ENCODE results near the gene FBXL13. TPM values are rescaled to one million over a fixed set of nuclear protein-coding genes. Genes with fewer than 3 reads are reported as not detected.

Gene FBXL13
- total RNA-seq, 2 experiments from 2014 or later: 1.6 to 2.0 TPM

DNA sequence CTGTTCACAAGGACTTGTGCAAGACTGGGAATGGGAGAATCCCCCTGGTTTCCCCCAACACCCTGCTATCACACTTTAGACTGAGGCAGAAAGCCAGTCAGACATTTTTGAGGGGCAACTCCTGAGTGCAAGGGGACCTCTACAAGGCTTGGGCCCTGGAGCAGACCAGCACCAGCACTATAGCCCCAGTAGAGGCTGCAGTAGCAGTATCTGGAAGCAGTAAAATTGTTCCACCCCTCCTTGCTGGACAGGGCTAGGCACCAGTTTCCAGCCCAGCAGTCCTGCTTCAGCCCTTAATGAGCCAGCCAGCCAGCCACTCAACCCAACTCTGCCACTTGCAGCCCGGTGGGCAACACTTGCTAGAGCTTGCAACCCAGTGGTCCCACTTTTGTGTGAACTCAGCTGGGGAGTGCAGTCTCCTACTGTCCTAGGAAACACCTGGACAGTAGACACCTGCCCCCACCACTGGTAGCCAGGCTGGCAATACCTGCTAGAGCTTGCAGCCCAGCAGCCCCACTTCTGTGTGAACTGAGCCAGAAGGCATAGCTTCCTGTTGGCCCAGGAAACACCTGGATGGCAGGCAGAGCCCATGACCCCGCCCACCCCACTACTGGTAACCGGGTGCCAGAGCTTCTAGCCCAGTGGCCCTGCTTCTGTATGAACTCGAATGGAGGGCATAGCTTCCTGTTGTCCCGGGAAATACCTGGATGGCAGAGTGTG lies 65.0 kb downstream of the FBXL13 start:
- H3K4me2 ChIP-seq (ENCODE audit: low read length): peak overlapping the region; percentile 45

DNA sequence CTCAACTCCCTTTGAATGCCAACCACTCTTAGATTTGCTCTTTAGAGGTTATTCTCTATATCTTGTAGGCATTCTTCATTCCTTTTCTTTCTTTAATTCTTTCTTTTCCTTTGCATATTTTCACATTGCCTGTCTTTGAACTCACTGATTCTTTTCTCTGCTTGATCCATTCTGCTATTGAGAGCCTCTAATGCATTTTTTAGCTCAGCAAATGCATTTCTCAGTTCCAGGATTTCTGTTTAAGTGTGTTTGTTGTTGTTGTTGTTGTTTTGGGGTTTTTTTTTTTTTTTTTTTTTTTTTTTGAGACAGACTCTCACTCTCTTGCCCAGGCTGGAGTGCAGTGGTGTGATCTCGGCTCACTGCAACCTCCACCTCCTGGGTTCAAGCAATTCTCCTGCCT lies 71.6 kb downstream of the FBXL13 start:
- ChIA-PET POLR2A (no interaction called here), CTCF (ENCODE audit: unreplicated experiment) (no interaction called here)
- H3K27ac ChIP-seq (ENCODE audit: low read depth, low read length, poor library complexity, severe bottlenecking): no peak overlapping the region
- no TSS peak for BruUV-seq (replicated peaks)
- no peak for DNase-seq (ENCODE audit: low spot score)
- H3K4me2 ChIP-seq (ENCODE audit: low read length): no peak overlapping the region
- H3K36me3 ChIP-seq (ENCODE audit: insufficient read depth, low read length): no peaks in the 10 kb centered on the region
- TF ChIP-seq, protein P1, sequence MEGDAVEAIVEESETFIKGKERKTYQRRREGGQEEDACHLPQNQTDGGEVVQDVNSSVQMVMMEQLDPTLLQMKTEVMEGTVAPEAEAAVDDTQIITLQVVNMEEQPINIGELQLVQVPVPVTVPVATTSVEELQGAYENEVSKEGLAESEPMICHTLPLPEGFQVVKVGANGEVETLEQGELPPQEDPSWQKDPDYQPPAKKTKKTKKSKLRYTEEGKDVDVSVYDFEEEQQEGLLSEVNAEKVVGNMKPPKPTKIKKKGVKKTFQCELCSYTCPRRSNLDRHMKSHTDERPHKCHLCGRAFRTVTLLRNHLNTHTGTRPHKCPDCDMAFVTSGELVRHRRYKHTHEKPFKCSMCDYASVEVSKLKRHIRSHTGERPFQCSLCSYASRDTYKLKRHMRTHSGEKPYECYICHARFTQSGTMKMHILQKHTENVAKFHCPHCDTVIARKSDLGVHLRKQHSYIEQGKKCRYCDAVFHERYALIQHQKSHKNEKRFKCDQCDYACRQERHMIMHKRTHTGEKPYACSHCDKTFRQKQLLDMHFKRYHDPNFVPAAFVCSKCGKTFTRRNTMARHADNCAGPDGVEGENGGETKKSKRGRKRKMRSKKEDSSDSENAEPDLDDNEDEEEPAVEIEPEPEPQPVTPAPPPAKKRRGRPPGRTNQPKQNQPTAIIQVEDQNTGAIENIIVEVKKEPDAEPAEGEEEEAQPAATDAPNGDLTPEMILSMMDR (conservative IDR thresholded peaks at IDR 0.05; ENCODE audit: low read length): no peak
- TF ChIP-seq EZH2phosphoT487 (IDR thresholded peaks at IDR 0.05; ENCODE audit: borderline replicate concordance, low read depth, low read length): no peak
- intact Hi-C loops (cut with micrococcal nuclease; ENCODE audit: unreplicated experiment): no loop called here
- H3K4me3 ChIP-seq (ENCODE audit: low read depth, low read length, poor library complexity, severe bottlenecking): no peak overlapping the region
- H2AFZ ChIP-seq (ENCODE audit: low read length): no peak overlapping the region
- no peaks in the 10 kb centered on the region for H3K9me2 ChIP-seq (ENCODE audit: insufficient read depth, low read length)
- H3K9me3 ChIP-seq (ENCODE audit: low read length): peaks cover 7% of the 10 kb centered on the region; the same call in 1 of the 2 replicates
- H3K4me1 ChIP-seq (ENCODE audit: insufficient read depth, low read length, poor library complexity, severe bottlenecking): no peaks in the 10 kb centered on the region
- H4K20me1 ChIP-seq (ENCODE audit: insufficient read depth, low read length): no peaks in the 10 kb centered on the region
- H3K79me2 ChIP-seq (ENCODE audit: insufficient read depth, low read depth, low read length): no peaks in the 10 kb centered on the region

More for the DNA sequence above, 65.0 kb downstream of the FBXL13 start:
- Histone ChIP-seq H3K9me2 (ENCODE audit: insufficient read depth, low read length) (no peaks in the 10 kb centered on the region), H3K36me3 (ENCODE audit: insufficient read depth, low read length) (no peaks in the 10 kb centered on the region), H3K4me3 (ENCODE audit: low read depth, low read length, poor library complexity, severe bottlenecking) (no peak overlapping the region), H2AFZ (ENCODE audit: low read length) (peak overlapping the region; percentile 48), H3K79me2 (ENCODE audit: insufficient read depth, low read depth, low read length) (no peaks in the 10 kb centered on the region), H3K27ac (ENCODE audit: low read depth, low read length, poor library complexity, severe bottlenecking) (no peak overlapping the region), H3K4me1 (ENCODE audit: insufficient read depth, low read length, poor library complexity, severe bottlenecking) (peaks cover 11% of the 10 kb centered on the region), H4K20me1 (ENCODE audit: insufficient read depth, low read length) (no peaks in the 10 kb centered on the region), H3K9me3 (ENCODE audit: low read length) (no peaks in the 10 kb centered on the region)
- ChIA-PET CTCF (ENCODE audit: unreplicated experiment) (no interaction called here), POLR2A (interaction anchor here (0.7 kb wide), 1 partner anchor 19 kb away, joined by 3 read pairs; no protein-coding TSS in a partner anchor)
- BruUV-seq (replicated peaks): no TSS peak
- TF ChIP-seq EZH2phosphoT487 (IDR thresholded peaks at IDR 0.05; ENCODE audit: borderline replicate concordance, low read depth, low read length): no peak
- TF ChIP-seq, protein P1 (conservative IDR thresholded peaks at IDR 0.05; ENCODE audit: low read length): no peak
- intact Hi-C loops (cut with micrococcal nuclease; ENCODE audit: unreplicated experiment): no loop called here
- peak; percentile 75 for DNase-seq (ENCODE audit: low spot score)

- TF ChIP-seq, protein P1 (conservative IDR thresholded peaks at IDR 0.05; ENCODE audit: low read length): no peak
- TF ChIP-seq EZH2phosphoT487 (IDR thresholded peaks at IDR 0.05; ENCODE audit: borderline replicate concordance, low read depth, low read length): no peak
- H3K36me3 ChIP-seq (ENCODE audit: insufficient read depth, low read length): no peaks in the 10 kb centered on the region
- H3K79me2 ChIP-seq (ENCODE audit: insufficient read depth, low read depth, low read length): no peaks in the 10 kb centered on the region
- intact Hi-C loops (cut with micrococcal nuclease; ENCODE audit: unreplicated experiment): no loop called here
- H3K4me3 ChIP-seq (ENCODE audit: low read depth, low read length, poor library complexity, severe bottlenecking): no peak overlapping the region
- no peak for DNase-seq (ENCODE audit: low spot score)
- POLR2A ChIA-PET: no interaction called here
- no peaks in the 10 kb centered on the region for H3K4me1 ChIP-seq (ENCODE audit: insufficient read depth, low read length, poor library complexity, severe bottlenecking)
- no TSS peak for BruUV-seq (replicated peaks)
- CTCF ChIA-PET (ENCODE audit: unreplicated experiment): no interaction called here
- H2AFZ ChIP-seq (ENCODE audit: low read length): no peak overlapping the region
- H3K27ac ChIP-seq (ENCODE audit: low read depth, low read length, poor library complexity, severe bottlenecking): no peak overlapping the region
- H4K20me1 ChIP-seq (ENCODE audit: insufficient read depth, low read length): no peaks in the 10 kb centered on the region
- H3K9me3 ChIP-seq (ENCODE audit: low read length): peaks cover 7% of the 10 kb centered on the region; the same call in 1 of the 2 replicates
- no peaks in the 10 kb centered on the region for H3K9me2 ChIP-seq (ENCODE audit: insufficient read depth, low read length)
- no peak overlapping the region for H3K4me2 ChIP-seq (ENCODE audit: low read length)
Measured at GRCh38 chr7:103001210-103001609, 73.4 kb downstream of the FBXL13 start.

Measured in OCI-LY7 (cell line).